ENCODE measurements around the gene POU6F2.

The POU6F2 gene

DNA sequence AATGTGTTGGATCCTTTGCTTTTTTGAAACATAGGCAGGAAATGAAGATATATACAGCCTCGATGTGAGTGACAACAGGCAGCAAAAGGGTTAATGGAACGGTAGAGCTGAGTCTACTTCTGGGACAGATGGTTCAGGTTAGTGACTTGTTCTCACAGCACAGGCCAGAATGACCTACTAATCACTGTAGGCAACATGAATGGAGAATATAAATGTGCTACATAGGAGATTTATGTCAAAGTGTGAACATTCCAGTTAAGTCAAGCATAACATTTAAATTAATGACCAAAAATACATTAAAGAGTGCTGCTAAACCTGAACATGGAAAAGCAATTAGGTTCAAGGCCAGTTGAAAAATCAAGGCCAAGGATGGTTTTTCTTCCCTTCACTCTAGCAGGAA is 235.2 kb downstream of the POU6F2 start:
- Histone ChIP-seq H3K9me2 (replicated peaks; ENCODE audit: control insufficient read depth, low read length) (no peaks in the 10 kb centered on the region), H3K4me3 (ENCODE audit: low read length) (no peak overlapping the region), H3K4me2 (ENCODE audit: low read length) (no peak overlapping the region), H4K20me1 (ENCODE audit: control insufficient read depth, insufficient read depth, low read depth, low read length) (no peaks in the 10 kb centered on the region), H3K4me1 (ENCODE audit: control insufficient read depth, low read length) (peaks cover 7% of the 10 kb centered on the region), H3K79me2 (ENCODE audit: control insufficient read depth, low read length) (no peaks in the 10 kb centered on the region), H3F3A (ENCODE audit: control insufficient read depth, insufficient read depth) (no peaks in the 10 kb centered on the region), H3K27me3 (ENCODE audit: control insufficient read depth, low read length) (no peaks in the 10 kb centered on the region), H3K27ac (ENCODE audit: low read depth, low read length) (no peak overlapping the region), H3K9me3 (ENCODE audit: control insufficient read depth, insufficient read depth, low read length) (no peaks in the 10 kb centered on the region), H3K36me3 (ENCODE audit: control insufficient read depth, low read length) (no peaks in the 10 kb centered on the region)
- TF ChIP-seq CTCF (IDR thresholded peaks at IDR 0.05; ENCODE audit: low read depth, low read length, poor library complexity, severe bottlenecking) (no peak), EZH2phosphoT487 (IDR thresholded peaks at IDR 0.05; ENCODE audit: borderline replicate concordance, low read length) (no peak)

GRCh38 chr7:39217783-39218182 is 240.1 kb downstream of the POU6F2 start:
- H3K4me3 ChIP-seq (ENCODE audit: low read length), result no peak overlapping the region
- no peaks in the 10 kb centered on the region for H4K20me1 ChIP-seq (ENCODE audit: control insufficient read depth, insufficient read depth, low read depth, low read length)
- no peaks in the 10 kb centered on the region for H3F3A ChIP-seq (ENCODE audit: control insufficient read depth, insufficient read depth)
- H3K9me3 ChIP-seq (ENCODE audit: control insufficient read depth, insufficient read depth, low read length), result no peaks in the 10 kb centered on the region
- no peak overlapping the region for H3K27ac ChIP-seq (ENCODE audit: low read depth, low read length)
- no peak overlapping the region for H3K4me2 ChIP-seq (ENCODE audit: low read length)
- H3K4me1 ChIP-seq (ENCODE audit: control insufficient read depth, low read length), result peaks cover 4% of the 10 kb centered on the region
- H3K27me3 ChIP-seq (ENCODE audit: control insufficient read depth, low read length), result no peaks in the 10 kb centered on the region
- no peaks in the 10 kb centered on the region for H3K36me3 ChIP-seq (ENCODE audit: control insufficient read depth, low read length)
- no peaks in the 10 kb centered on the region for H3K79me2 ChIP-seq (ENCODE audit: control insufficient read depth, low read length)
- TF ChIP-seq CTCF (IDR thresholded peaks at IDR 0.05; ENCODE audit: low read depth, low read length, poor library complexity, severe bottlenecking), result no peak
- TF ChIP-seq EZH2phosphoT487 (IDR thresholded peaks at IDR 0.05; ENCODE audit: borderline replicate concordance, low read length), result no peak
- no peaks in the 10 kb centered on the region for H3K9me2 ChIP-seq (replicated peaks; ENCODE audit: control insufficient read depth, low read length)

- TF ChIP-seq EZH2phosphoT487 (IDR thresholded peaks at IDR 0.05; ENCODE audit: borderline replicate concordance, low read length) (no peak), CTCF (IDR thresholded peaks at IDR 0.05; ENCODE audit: low read depth, low read length, poor library complexity, severe bottlenecking) (no peak)
- Histone ChIP-seq H3K36me3 (ENCODE audit: control insufficient read depth, low read length) (no peaks in the 10 kb centered on the region), H3K9me2 (replicated peaks; ENCODE audit: control insufficient read depth, low read length) (no peaks in the 10 kb centered on the region), H3K4me2 (ENCODE audit: low read length) (no peak overlapping the region), H3K27me3 (ENCODE audit: control insufficient read depth, low read length) (no peaks in the 10 kb centered on the region), H3F3A (ENCODE audit: control insufficient read depth, insufficient read depth) (no peaks in the 10 kb centered on the region), H3K79me2 (ENCODE audit: control insufficient read depth, low read length) (no peaks in the 10 kb centered on the region), H3K27ac (ENCODE audit: low read depth, low read length) (no peak overlapping the region), H3K4me3 (ENCODE audit: low read length) (no peak overlapping the region), H3K4me1 (ENCODE audit: control insufficient read depth, low read length) (no peaks in the 10 kb centered on the region), H3K9me3 (ENCODE audit: control insufficient read depth, insufficient read depth, low read length) (no peaks in the 10 kb centered on the region), H4K20me1 (ENCODE audit: control insufficient read depth, insufficient read depth, low read depth, low read length) (no peaks in the 10 kb centered on the region)
These were observed 242.2 kb downstream of the POU6F2 start for GRCh38 chr7:39219869-39220268.

- no peaks in the 10 kb centered on the region for H3K79me2 ChIP-seq (ENCODE audit: control insufficient read depth, low read length)
- H3K4me1 ChIP-seq (ENCODE audit: control insufficient read depth, low read length), result no peaks in the 10 kb centered on the region
- no peak overlapping the region for H3K4me3 ChIP-seq (ENCODE audit: low read length)
- H4K20me1 ChIP-seq (ENCODE audit: control insufficient read depth, insufficient read depth, low read depth, low read length), result no peaks in the 10 kb centered on the region
- no peak for TF ChIP-seq EZH2phosphoT487 (IDR thresholded peaks at IDR 0.05; ENCODE audit: borderline replicate concordance, low read length)
- no peak for TF ChIP-seq CTCF (IDR thresholded peaks at IDR 0.05; ENCODE audit: low read depth, low read length, poor library complexity, severe bottlenecking)
- no peaks in the 10 kb centered on the region for H3K36me3 ChIP-seq (ENCODE audit: control insufficient read depth, low read length)
- no peaks in the 10 kb centered on the region for H3K9me2 ChIP-seq (replicated peaks; ENCODE audit: control insufficient read depth, low read length)
- no peaks in the 10 kb centered on the region for H3K9me3 ChIP-seq (ENCODE audit: control insufficient read depth, insufficient read depth, low read length)
- H3K4me2 ChIP-seq (ENCODE audit: low read length), result no peak overlapping the region
- no peaks in the 10 kb centered on the region for H3K27me3 ChIP-seq (ENCODE audit: control insufficient read depth, low read length)
- H3K27ac ChIP-seq (ENCODE audit: low read depth, low read length), result no peak overlapping the region
- H3F3A ChIP-seq (ENCODE audit: control insufficient read depth, insufficient read depth), result no peaks in the 10 kb centered on the region
These were observed 244.2 kb downstream of the POU6F2 start for GRCh38 chr7:39221901-39222300.

Measured in DOHH2 (cell line).